Endodermal cell (in vitro differentiated cells): ENCODE results near the gene DGKB. TPM values are rescaled to one million over a fixed set of nuclear protein-coding genes. Genes with fewer than 3 reads are reported as not detected.
A peak's percentile ranks its signal among the peaks of the same experiment; 100 is the strongest.

Experiments used
- DNase-seq: peaks from one replicate; pipeline ENCODE4 v3.0.0-alpha.2; 2017
- H3K27ac ChIP-seq: 2 replicates; pipeline ENCODE4 v1.5.1; 2013; ENCODE audit warnings: mild to moderate bottlenecking, low read depth, low read length, moderate library complexity
- H3K27me3 ChIP-seq: 2 replicates; pipeline ENCODE4 v1.6.1; 2013; ENCODE audit warnings: mild to moderate bottlenecking, low read length, moderate library complexity; ENCODE audit not compliant: insufficient read depth, control insufficient read depth, poor library complexity, severe bottlenecking
- H3K36me3 ChIP-seq: 2 replicates; pipeline ENCODE4 v1.7.0; 2013; ENCODE audit warnings: mild to moderate bottlenecking, low read length, moderate library complexity; ENCODE audit not compliant: control insufficient read depth, insufficient read depth
- H3K4me1 ChIP-seq: one replicate; pipeline ENCODE4 v1.7.0; 2013; ENCODE audit warnings: low read length; ENCODE audit not compliant: control insufficient read depth, insufficient read depth
- H3K4me3 ChIP-seq: 2 replicates; pipeline ENCODE4 v1.5.1; 2013; ENCODE audit warnings: mild to moderate bottlenecking, low read length, moderate library complexity
- H3K9ac ChIP-seq: 2 replicates; pipeline ENCODE4 v1.6.1; 2013; ENCODE audit warnings: mild to moderate bottlenecking, low read length, moderate library complexity; ENCODE audit not compliant: poor library complexity, severe bottlenecking; ENCODE audit errors: extremely low read depth
- H3K9me3 ChIP-seq: 2 replicates; pipeline ENCODE4 v1.6.1; 2013; ENCODE audit warnings: mild to moderate bottlenecking, low read length, moderate library complexity; ENCODE audit not compliant: control insufficient read depth
- H3K27ac Mint-ChIP-seq: 2 replicates; pipeline ENCODE4 v1.8.0; 2020; ENCODE audit warnings: mixed read lengths
- H3K27me3 Mint-ChIP-seq: 2 replicates; pipeline ENCODE4 v1.8.0; 2021; ENCODE audit warnings: mild to moderate bottlenecking, mixed read lengths; ENCODE audit not compliant: insufficient read depth
- H3K36me3 Mint-ChIP-seq: 2 replicates; pipeline ENCODE4 v1.8.0; 2020; ENCODE audit warnings: low read depth, mixed read lengths
- H3K4me1 Mint-ChIP-seq: 2 replicates; pipeline ENCODE4 v1.8.0; 2020; ENCODE audit warnings: mixed read lengths
- H3K4me3 Mint-ChIP-seq: 2 replicates; pipeline ENCODE4 v1.8.0; 2020; ENCODE audit warnings: mild to moderate bottlenecking, moderate library complexity, mixed read lengths
- H3K9me3 Mint-ChIP-seq: 2 replicates; pipeline ENCODE4 v1.8.0; 2020; ENCODE audit warnings: mild to moderate bottlenecking, mixed read lengths
- WGBS, 2 experiments: methylation state at CpG; one replicate each; pipeline versions ENCODE4 v1.1.5 to v1.1.7; 2013; ENCODE audit warnings: missing lambda C conversion rate in 2 of 2, mixed read lengths in 1 of 2; ENCODE audit not compliant: insufficient coverage in 1 of 2, insufficient read length in 1 of 2; 5-methylcytosine and 5-hydroxymethylcytosine counted together
- total RNA-seq, 2 donors: library from RNA; stranded (reverse); fragmentation: NEBNext Ultra II Directional in 1 of 2; extraction: Animal tissue kit (Norgen Biotek cat#: 25700) in 1 of 2; gene quantifications; 2 replicates in 1 of 2; 3 replicates in 1 of 2; pipeline ENCODE4 v1.2.1, GENCODE V29; 2021
- TF ChIP-seq, protein P1 (sequence below): fragments of 200-600 bp; sonication (generic); conservative IDR thresholded peaks from 2 replicates; pipeline ENCODE4 v1.5.0; 2021; ENCODE audit warnings: antibody characterized with exemption, mild to moderate bottlenecking

DGKB gene
- total RNA-seq, 2 donors from 2014 or later = 5.1 to 5.2 TPM

DNA sequence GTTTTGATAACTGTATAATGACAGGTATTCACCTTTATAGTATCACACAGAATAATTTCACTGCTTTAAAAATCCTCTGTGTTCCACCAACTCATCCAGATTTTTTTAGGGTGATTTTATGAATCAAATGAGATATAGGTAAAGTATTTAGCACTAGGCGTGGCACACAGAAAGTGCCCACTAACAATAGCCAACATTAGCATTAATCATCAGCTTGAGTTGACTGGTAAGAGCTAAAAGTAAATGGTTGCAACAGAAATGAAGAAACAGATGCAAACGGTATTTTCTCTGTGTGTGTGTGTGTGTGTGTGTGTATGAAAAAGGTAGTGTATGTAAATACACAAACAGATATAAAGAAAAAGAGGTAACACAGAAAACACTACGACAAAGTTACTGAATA is 534.3 kb downstream of the DGKB start:
- Mint-ChIP-seq H3K27ac (no peak overlapping the region), H3K4me1 (no peaks in the 10 kb centered on the region), H3K4me3 (no peak overlapping the region), H3K9me3 (peaks cover 2% of the 10 kb centered on the region), H3K27me3 (no peaks in the 10 kb centered on the region), H3K36me3 (no peaks in the 10 kb centered on the region)
- Histone ChIP-seq H3K4me1 (no peaks in the 10 kb centered on the region), H3K36me3 (no peaks in the 10 kb centered on the region), H3K9ac (no peak overlapping the region), H3K27ac (no peak overlapping the region), H3K27me3 (no peaks in the 10 kb centered on the region), H3K4me3 (no peak overlapping the region), H3K9me3 (no peaks in the 10 kb centered on the region)
- WGBS, 2 experiments = 86% methylated on average over 1 of the region's 3 CpGs; no CpG with 5 or more reads in 1 of the 2 experiments
- TF ChIP-seq, protein P1, sequence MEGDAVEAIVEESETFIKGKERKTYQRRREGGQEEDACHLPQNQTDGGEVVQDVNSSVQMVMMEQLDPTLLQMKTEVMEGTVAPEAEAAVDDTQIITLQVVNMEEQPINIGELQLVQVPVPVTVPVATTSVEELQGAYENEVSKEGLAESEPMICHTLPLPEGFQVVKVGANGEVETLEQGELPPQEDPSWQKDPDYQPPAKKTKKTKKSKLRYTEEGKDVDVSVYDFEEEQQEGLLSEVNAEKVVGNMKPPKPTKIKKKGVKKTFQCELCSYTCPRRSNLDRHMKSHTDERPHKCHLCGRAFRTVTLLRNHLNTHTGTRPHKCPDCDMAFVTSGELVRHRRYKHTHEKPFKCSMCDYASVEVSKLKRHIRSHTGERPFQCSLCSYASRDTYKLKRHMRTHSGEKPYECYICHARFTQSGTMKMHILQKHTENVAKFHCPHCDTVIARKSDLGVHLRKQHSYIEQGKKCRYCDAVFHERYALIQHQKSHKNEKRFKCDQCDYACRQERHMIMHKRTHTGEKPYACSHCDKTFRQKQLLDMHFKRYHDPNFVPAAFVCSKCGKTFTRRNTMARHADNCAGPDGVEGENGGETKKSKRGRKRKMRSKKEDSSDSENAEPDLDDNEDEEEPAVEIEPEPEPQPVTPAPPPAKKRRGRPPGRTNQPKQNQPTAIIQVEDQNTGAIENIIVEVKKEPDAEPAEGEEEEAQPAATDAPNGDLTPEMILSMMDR = no peak
- no peak for DNase-seq

DNA sequence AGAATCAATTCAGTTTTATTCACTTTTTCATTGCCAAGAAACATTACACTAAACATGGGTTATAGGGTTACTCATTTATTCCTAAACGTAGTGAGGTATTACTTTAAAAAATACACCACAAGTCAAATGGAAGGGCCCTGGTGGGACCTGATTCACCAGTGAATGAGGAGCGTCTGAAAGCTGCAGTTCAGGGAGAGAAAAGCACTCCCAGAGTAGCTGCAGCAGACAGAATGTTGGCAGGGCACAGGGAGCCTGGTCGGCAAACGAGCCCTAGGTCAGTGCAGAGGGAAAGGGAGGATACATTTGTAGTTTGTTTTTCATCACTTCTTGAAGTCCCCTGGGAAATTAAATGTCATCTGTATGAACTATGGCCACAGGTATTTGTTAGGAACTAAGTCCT is 551.4 kb downstream of the DGKB start:
- H3K4me1 Mint-ChIP-seq = no peaks in the 10 kb centered on the region
- no peaks in the 10 kb centered on the region for H3K4me1 ChIP-seq
- H3K4me3 Mint-ChIP-seq = no peak overlapping the region
- no peaks in the 10 kb centered on the region for H3K27me3 Mint-ChIP-seq
- WGBS, 2 experiments = 67 to 90% methylated on average over 2 to 4 of the region's 4 CpGs
- H3K9me3 Mint-ChIP-seq = no peaks in the 10 kb centered on the region
- TF ChIP-seq, protein P1 = no peak
- no peaks in the 10 kb centered on the region for H3K27me3 ChIP-seq
- H3K4me3 ChIP-seq = no peak overlapping the region
- no peak for DNase-seq
- H3K9ac ChIP-seq = no peak overlapping the region
- no peaks in the 10 kb centered on the region for H3K36me3 Mint-ChIP-seq
- no peaks in the 10 kb centered on the region for H3K9me3 ChIP-seq
- H3K36me3 ChIP-seq = no peaks in the 10 kb centered on the region
- no peak overlapping the region for H3K27ac Mint-ChIP-seq
- no peak overlapping the region for H3K27ac ChIP-seq

DNA sequence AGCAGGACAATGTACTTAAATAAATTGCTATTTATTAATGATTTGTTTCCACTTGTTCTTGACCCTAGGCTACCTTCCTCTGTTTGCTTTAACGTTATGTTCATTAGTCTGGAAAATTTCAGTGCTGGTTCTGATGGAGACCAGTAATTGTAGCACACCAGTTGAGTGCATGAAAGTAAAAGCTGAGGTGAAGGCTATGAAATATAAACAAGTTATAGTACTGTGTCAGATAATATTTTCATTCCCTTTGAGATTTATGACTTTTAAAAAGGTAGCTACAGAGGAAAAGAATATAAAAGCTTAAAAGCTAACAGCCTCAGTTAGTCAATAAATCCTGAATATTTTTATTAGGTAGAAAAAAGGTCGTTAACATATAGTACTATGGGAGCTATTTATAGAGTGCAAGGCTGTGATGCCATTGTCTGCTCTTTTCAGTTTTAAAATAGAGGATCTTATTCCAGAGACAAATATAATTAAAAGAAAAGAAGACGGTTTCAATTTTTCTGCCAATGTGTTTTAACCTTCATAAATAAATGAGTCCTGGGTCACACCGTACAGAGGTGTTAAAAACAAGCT is 561.3 kb downstream of the DGKB start:
- Mint-ChIP-seq H3K36me3 (no peaks in the 10 kb centered on the region), H3K9me3 (no peaks in the 10 kb centered on the region), H3K27me3 (no peaks in the 10 kb centered on the region), H3K4me3 (no peak overlapping the region), H3K27ac (no peak overlapping the region), H3K4me1 (peaks cover 31% of the 10 kb centered on the region)
- peaks cover 12% of the 10 kb centered on the region for H3K4me1 ChIP-seq
- WGBS, 2 experiments = 75 to 77% methylated on average over 3 to 4 of the region's 4 CpGs
- no peak overlapping the region for H3K9ac ChIP-seq
- no peaks in the 10 kb centered on the region for H3K27me3 ChIP-seq
- H3K27ac ChIP-seq = peak overlapping the region; percentile 76
- H3K36me3 ChIP-seq = no peaks in the 10 kb centered on the region
- no peak overlapping the region for H3K4me3 ChIP-seq
- DNase-seq = no peak
- H3K9me3 ChIP-seq = no peaks in the 10 kb centered on the region
- TF ChIP-seq, protein P1 = no peak
